GM10248 (cell line): ENCODE data around the gene CEP83.
A peak's percentile ranks its signal among the peaks of the same experiment; 100 is the strongest.

Experiments used
- CTCF ChIA-PET: fragments of 300-600 bp; sonication (Branson Sonifier 250); formaldehyde crosslinking; extraction: SDS; loops from one replicate; lab custom pipeline; 2021; ENCODE audit warnings: antibody characterized with exemption; lab: Yijun Ruan, JAX
- POLR2A ChIA-PET: fragments of 350-650 bp; sonication (Branson Sonifier 250); formaldehyde crosslinking; extraction: SDS; loops from one replicate; lab custom pipeline; 2020; ENCODE audit warnings: antibody characterized with exemption; lab: Yijun Ruan, JAX
- DNase-seq: peaks from one replicate; pipeline ENCODE4 v3.0.0; 2012; ENCODE audit errors: extremely low spot score
- CTCF ChIP-seq: IDR thresholded peaks from 2 replicates; pipeline ENCODE4 v1.5.1; 2012; ENCODE audit warnings: mild to moderate bottlenecking, low read depth; ENCODE audit errors: extremely low read depth, missing control alignments, control extremely low read depth

The CEP83 gene

GRCh38 chr12:94459728-94460615 is at the start of gene CEP83:
Gene CEP83, minus strand, starts transcription at chr12:94459867. Its CDS starts 47,377 bp downstream, at chr12:94412490.
- TF ChIP-seq CTCF: no peak
- POLR2A ChIA-PET: interaction anchor here (0.5 kb wide), 1 partner anchor 1504 kb away, joined by 3 read pairs; no protein-coding TSS in a partner anchor
- DNase-seq: peak; percentile 98
- CTCF ChIA-PET: no interaction called here

- no peak for TF ChIP-seq CTCF
- no peak for DNase-seq
- ChIA-PET CTCF (no interaction called here), POLR2A (no interaction called here)
These were observed 49.6 kb upstream of the CEP83 start for GRCh38 chr12:94509317-94509716.

- ChIA-PET CTCF (interaction anchor here (1.1 to 1.9 kb wide), 4 partner anchors 10 to 405 kb away, joined by 3 to 5 read pairs (median 4); no protein-coding TSS in a partner anchor), POLR2A (interaction anchor here (0.6 kb wide), 1 partner anchor 351 kb away, joined by 3 read pairs; no protein-coding TSS in a partner anchor)
- TF ChIP-seq CTCF: no peak
- no peak for DNase-seq
These were observed 47.8 kb upstream of the CEP83 start for GRCh38 chr12:94507455-94507854.

GRCh38 chr12:94504386-94504785 is 44.7 kb upstream of the CEP83 start:
- DNase-seq: no peak
- ChIA-PET POLR2A (no interaction called here), CTCF (no interaction called here)
- TF ChIP-seq CTCF: no peak

- TF ChIP-seq CTCF: no peak
- ChIA-PET POLR2A (no interaction called here), CTCF (interaction anchor here (0.9 kb wide), 1 partner anchor 35 kb away, joined by 3 read pairs; no protein-coding TSS in a partner anchor)
- no peak for DNase-seq
These were observed 44.0 kb upstream of the CEP83 start for GRCh38 chr12:94503619-94504018.

- no peak for DNase-seq
- CTCF ChIA-PET: no interaction called here
- TF ChIP-seq CTCF: no peak
- POLR2A ChIA-PET: no interaction called here
These were observed 41.3 kb upstream of the CEP83 start for GRCh38 chr12:94500831-94501567.
